ENCODE data around the gene GSTK1.
"Not testable (repeated sequence)": the region's sequence is repeated elsewhere in the genome, so short reads cannot be mapped to it uniquely, and the experiment has no call there.

GSTK1 gene

DNA sequence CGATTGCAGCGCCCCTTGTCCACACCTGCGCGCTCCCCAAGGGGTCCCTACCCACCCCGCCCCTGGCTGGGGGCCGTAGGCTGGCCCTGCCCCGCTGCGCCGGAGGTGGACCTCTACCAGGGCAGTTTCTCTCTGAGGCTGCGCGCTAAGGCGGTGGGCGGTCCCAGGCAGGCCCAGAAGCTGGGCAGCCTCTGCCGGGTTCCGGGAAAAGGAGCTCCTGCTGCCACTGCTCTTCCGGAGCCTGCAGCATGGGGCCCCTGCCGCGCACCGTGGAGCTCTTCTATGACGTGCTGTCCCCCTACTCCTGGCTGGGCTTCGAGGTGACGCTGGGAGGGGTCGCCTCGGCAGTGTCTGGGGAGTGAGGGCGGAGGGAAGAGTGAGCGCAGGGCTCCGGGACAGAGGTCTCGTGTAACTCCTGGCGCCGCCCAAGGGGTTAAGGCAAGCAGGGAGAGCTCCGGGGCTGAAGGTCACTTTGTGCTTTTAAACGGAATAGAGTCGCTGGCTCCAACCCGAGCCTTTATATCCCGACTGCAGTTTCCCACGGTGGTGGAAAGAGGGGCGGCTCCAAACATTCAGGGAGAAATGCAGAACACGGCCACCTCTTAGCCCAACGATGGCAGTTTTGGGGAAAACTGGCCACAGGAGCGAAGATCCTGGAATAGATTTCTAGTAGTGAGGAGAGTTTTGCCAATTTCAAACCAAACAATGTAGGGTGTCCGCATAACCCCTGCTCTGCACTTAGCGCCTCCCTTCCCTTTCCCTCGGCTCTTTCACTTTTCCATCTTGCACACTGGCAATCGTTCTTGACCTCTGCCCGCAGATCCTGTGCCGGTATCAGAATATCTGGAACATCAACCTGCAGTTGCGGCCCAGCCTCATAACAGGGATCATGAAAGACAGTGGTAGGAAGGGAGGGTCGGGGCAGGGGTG, at the start of gene GSTK1:
TSS of gene GSTK1 (plus strand) at position 176 of the 930 bp plus-strand sequence. CDS start at position 249, 73 bp downstream.
- TF ChIP-seq CTCF (IDR thresholded peaks at IDR 0.05; ENCODE audit: extremely low read depth, insufficient read depth, missing control alignments) = no peak
- DNase-seq (ENCODE audit: low spot score) = peak; percentile 84
- in situ Hi-C loops (cut with MboI; ENCODE audit: low pct_unique_long_range_greater_than_20kb, low sequenced_read_pairs, unreplicated experiment) = no loop called here

GRCh38 chr7:143213478-143213877, 49.8 kb upstream of the GSTK1 start:
- in situ Hi-C loops (cut with MboI; ENCODE audit: low pct_unique_long_range_greater_than_20kb, low sequenced_read_pairs, unreplicated experiment) = loop anchor here (5.0 to 25.0 kb wide), 3 partner anchors 206 to 601 kb away; partner anchors contain the start of gene EPHB6
- DNase-seq (ENCODE audit: low spot score) = not testable (repeated sequence)

GRCh38 chr7:143214789-143215679, 48.2 kb upstream of the GSTK1 start:
- TF ChIP-seq CTCF (IDR thresholded peaks at IDR 0.05; ENCODE audit: extremely low read depth, insufficient read depth, missing control alignments) = peak; percentile 99
- peak; percentile 78 for DNase-seq (ENCODE audit: low spot score)
- in situ Hi-C loops (cut with MboI; ENCODE audit: low pct_unique_long_range_greater_than_20kb, low sequenced_read_pairs, unreplicated experiment) = loop anchor here (5.0 to 25.0 kb wide), 3 partner anchors 208 to 603 kb away; partner anchors contain the start of gene EPHB6

DNA sequence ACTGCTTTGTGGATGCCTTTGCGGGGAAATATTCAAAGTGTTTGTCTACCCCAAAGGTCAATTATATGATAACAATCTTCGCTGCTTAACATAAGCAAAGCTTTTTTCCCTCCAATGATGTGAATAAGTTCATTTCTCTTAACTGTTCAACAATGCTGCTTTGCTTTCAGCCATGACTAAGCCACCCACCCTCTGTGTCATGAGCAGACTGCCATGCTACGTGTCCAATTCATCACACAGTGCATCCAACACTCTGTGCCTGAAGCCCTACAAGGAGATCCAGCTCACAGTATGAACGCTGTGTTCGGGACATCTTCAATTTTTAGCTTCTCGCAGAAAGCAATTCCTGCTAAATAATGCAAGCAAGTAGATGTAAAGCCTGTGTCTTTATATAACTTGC, 47.1 kb upstream of the GSTK1 start:
- in situ Hi-C loops (cut with MboI; ENCODE audit: low pct_unique_long_range_greater_than_20kb, low sequenced_read_pairs, unreplicated experiment) = loop anchor here (25.0 kb wide), 2 partner anchors 354 to 604 kb away; partner anchors contain the start of gene EPHB6
- no peak for DNase-seq (ENCODE audit: low spot score)
- TF ChIP-seq CTCF (IDR thresholded peaks at IDR 0.05; ENCODE audit: extremely low read depth, insufficient read depth, missing control alignments) = no peak

DNA sequence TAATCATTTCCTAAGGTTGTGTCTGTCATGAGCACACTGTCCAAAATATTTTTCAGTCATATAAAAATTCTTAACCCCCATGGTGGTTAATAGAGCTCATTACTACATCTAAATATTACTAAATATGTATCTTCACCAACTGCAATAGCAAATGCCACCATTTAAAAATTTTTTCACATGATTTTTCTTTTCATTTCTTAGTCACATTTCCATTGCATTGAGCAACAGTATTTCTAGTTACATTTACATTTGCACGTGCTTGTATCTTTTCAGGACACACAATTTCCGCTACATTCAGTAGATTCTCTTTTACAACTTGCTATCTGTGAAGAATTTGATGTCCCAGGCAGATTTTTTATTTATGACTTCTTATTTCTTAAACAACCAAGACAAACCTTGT, 46.6 kb upstream of the GSTK1 start:
- no peak for TF ChIP-seq CTCF (IDR thresholded peaks at IDR 0.05; ENCODE audit: extremely low read depth, insufficient read depth, missing control alignments)
- in situ Hi-C loops (cut with MboI; ENCODE audit: low pct_unique_long_range_greater_than_20kb, low sequenced_read_pairs, unreplicated experiment) = loop anchor here (25.0 kb wide), 2 partner anchors 354 to 604 kb away; partner anchors contain the start of gene EPHB6
- DNase-seq (ENCODE audit: low spot score) = no peak

DNA sequence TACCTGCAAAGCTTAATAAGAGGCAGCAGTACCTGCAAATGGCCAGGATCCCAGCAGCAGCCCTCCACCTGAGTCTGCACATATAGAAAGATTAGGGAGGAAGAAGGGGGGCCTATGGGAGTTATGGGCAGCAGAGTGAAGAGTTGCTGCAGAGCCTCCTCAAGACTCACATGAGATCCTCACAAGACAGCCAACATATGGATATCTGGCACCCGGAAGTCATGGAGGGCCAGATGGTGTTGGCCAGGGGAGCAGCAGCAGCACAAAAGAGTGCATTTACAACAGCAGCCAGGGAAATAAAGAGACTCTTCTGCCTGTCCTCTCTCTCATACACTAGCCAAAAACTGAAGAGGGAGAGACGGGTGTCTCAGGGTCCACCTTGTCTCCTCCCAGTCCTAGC, 45.4 kb upstream of the GSTK1 start:
- in situ Hi-C loops (cut with MboI; ENCODE audit: low pct_unique_long_range_greater_than_20kb, low sequenced_read_pairs, unreplicated experiment) = loop anchor here (25.0 kb wide), 2 partner anchors 356 to 606 kb away; partner anchors contain the start of gene EPHB6
- no peak for DNase-seq (ENCODE audit: low spot score)
- no peak for TF ChIP-seq CTCF (IDR thresholded peaks at IDR 0.05; ENCODE audit: extremely low read depth, insufficient read depth, missing control alignments)
